Measurements from ENCODE around the gene SPRED2.
A peak's percentile ranks its signal among the peaks of the same experiment; 100 is the strongest.

SPRED2 gene

DNA sequence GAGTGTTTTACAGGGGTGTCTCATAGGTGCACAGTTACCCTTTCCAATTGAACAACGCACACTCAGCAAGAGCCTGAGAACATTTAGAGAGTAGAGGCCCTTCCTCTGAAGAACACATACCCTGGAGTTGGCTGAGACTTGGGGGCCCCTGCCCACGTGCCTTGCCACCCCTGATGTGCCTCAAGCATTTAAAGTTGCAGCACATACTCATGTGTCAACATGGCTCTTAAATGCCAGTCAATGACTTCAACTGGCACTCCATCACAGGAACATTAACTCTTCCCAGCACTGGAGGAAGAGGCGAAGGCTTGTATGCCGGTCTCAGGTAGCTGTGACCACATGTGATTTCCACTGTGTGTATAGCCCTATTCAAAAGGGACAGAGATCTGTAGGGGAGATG lies 57.4 kb downstream of the SPRED2 start:
- DNase-seq = no peak
- in situ Hi-C loops (cut with MboI; ENCODE audit: low pct_unique_long_range_greater_than_20kb, low sequenced_read_pairs) = no loop called here

DNA sequence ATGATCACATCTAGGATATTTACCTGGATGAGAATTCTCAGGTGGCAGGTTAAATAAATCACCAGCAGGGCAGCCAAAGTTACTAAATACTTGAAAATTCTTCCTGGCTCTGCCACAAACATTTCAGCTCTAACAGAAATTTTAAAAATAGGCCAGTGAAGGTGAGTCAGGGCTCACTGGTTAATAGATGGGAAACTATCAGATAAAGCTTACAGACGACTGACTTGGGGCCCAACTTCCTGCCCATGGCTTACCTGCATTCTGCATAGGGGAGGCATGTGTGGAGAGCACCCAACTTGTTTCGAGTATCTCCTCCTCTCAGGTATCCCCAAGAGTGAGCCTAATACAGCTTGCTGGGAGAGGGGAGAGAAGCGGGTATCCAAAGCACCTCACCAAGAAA lies 57.8 kb downstream of the SPRED2 start:
- in situ Hi-C loops (cut with MboI; ENCODE audit: low pct_unique_long_range_greater_than_20kb, low sequenced_read_pairs) = no loop called here
- no peak for DNase-seq

- DNase-seq = no peak
- in situ Hi-C loops (cut with MboI; ENCODE audit: low pct_unique_long_range_greater_than_20kb, low sequenced_read_pairs) = no loop called here
These were observed 59.0 kb downstream of the SPRED2 start for GRCh38 chr2:65373365-65373918.

DNA sequence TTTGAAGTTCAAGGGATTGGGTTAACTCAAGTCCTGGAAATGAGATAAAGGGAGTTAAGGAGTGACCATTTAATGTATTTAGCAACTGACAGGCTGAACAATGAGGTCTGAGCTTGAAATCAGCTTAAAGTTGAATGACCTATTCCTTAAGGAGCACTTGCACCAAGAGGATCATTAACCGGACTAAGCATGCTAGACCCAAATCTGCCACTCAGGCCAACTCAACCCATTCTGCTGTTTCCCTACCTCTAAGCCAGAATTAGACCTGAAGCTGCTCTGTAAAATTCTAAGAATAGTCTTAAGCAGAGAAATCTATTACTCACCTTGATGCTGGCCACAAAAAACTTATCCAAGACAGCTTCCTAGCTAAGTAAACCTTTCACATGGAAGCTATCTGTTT lies 59.8 kb downstream of the SPRED2 start:
- no peak for DNase-seq
- in situ Hi-C loops (cut with MboI; ENCODE audit: low pct_unique_long_range_greater_than_20kb, low sequenced_read_pairs) = no loop called here

DNA sequence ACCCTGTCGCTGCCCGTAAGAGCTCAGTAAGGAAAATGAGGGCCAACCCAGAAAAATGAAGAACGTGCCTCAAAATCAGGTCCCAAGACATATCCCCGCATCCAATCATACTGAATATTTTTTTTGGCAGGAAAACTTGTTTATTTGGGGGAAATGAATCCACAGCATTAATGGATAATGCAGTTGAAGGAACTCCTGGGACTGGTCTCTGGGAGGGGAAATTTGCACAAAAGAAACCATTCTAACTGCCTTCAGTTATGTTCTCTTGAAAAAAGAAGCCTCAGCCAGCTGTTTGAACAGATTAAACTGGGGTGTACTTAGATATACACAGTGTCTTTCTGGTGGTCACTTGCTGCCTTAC lies 61.3 kb downstream of the SPRED2 start:
- in situ Hi-C loops (cut with MboI; ENCODE audit: low pct_unique_long_range_greater_than_20kb, low sequenced_read_pairs) = no loop called here
- no peak for DNase-seq

DNA sequence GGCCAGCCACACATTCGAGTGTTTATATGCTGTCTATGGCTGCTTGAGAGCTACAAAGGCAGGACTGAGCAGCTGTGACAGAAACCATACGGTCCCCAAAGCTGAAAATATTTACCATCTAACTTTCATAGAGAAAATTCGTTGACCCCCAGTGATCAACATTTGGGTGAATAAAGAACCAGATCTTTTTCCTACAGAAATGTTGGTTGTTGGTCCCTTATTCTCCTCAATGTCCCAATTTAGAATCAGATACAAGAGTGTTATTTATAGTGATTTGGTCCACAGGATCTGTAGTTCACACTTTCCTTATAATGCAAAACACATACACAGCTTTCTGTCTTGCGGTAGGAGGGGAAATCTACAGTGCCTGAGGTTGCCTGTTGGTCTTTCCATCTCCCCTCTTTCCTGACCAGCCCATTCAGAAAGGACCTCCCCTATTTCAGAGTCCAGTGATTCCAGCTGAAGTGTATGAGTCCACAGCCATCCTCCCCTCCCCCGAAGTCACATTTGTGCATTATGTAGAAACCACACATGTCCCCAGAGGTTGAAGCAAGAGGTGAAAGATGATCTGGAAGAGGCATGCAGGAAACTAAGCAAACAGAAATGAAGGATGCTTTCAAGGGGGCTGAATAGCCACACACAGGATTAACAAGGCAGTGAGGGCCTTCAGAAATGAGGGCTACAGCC lies 61.9 kb downstream of the SPRED2 start:
- DNase-seq = peak; percentile 32
- in situ Hi-C loops (cut with MboI; ENCODE audit: low pct_unique_long_range_greater_than_20kb, low sequenced_read_pairs) = no loop called here

DNA sequence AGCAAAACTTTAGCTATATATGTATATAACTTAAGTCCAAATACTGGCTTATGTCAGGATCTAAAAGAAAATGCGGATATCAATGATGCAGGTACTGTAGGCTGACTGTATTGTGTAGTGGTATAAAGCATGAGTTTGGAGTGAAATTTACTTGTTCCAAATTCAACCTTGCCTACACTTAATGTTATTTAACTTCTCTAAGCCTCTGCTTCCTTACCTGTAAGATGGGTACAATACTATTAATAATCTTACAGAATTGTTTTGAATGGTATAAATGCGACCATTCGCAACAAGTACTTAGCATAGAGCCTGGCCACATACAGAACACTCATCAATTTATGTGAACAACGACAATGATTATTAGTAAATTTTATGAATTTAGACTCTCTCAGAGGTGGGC lies 62.4 kb downstream of the SPRED2 start:
- no peak for DNase-seq
- in situ Hi-C loops (cut with MboI; ENCODE audit: low pct_unique_long_range_greater_than_20kb, low sequenced_read_pairs) = no loop called here

DNA sequence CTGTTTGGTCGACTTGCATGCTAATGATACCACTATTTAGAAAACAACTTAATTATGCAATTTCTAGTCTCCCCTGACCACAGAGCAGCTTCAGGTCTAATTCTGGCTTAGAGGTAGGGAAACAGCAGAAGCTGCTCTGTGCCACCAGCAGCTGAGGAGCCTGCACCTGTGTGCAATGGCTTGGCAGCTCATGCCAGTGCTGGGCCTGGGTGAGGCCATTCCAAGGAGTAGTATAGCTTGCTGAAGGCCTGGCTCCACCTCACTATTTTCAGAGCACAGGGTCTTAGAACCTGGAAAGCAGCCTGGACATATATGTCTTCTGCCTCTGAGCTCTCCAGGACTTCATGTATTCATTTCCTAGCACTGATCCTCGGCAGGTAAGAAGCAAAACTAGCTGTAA lies 62.8 kb downstream of the SPRED2 start:
- no peak for DNase-seq

DNA sequence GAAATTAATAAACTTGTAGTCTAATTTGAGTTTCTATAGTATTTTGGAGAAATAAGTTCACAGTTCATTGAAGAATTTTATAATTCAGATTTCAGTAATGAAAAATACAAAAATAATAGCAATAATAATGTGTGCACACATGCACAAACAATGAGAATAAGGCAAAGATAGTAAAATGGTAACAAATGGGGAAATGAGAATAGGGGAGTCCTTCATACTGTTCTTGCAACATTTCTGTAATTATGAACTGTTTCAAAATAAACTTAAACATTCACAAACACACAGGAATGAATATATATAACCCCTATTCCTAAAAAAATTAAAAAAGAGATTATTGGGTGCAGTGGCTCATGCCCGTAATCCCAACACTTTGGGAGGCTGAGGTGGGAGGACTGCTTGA lies 63.9 kb downstream of the SPRED2 start:
- DNase-seq = no peak
- in situ Hi-C loops (cut with MboI; ENCODE audit: low pct_unique_long_range_greater_than_20kb, low sequenced_read_pairs) = no loop called here

More for the DNA sequence above, 62.8 kb downstream of the SPRED2 start:
- in situ Hi-C loops (cut with MboI; ENCODE audit: low pct_unique_long_range_greater_than_20kb, low sequenced_read_pairs) = no loop called here

- DNase-seq = no peak
- in situ Hi-C loops (cut with MboI; ENCODE audit: low pct_unique_long_range_greater_than_20kb, low sequenced_read_pairs) = no loop called here
These were observed 64.9 kb downstream of the SPRED2 start for GRCh38 chr2:65367524-65367923.

GRCh38 chr2:65366595-65367125 lies 65.7 kb downstream of the SPRED2 start:
- DNase-seq = peak; percentile 75
- in situ Hi-C loops (cut with MboI; ENCODE audit: low pct_unique_long_range_greater_than_20kb, low sequenced_read_pairs) = no loop called here

DNA sequence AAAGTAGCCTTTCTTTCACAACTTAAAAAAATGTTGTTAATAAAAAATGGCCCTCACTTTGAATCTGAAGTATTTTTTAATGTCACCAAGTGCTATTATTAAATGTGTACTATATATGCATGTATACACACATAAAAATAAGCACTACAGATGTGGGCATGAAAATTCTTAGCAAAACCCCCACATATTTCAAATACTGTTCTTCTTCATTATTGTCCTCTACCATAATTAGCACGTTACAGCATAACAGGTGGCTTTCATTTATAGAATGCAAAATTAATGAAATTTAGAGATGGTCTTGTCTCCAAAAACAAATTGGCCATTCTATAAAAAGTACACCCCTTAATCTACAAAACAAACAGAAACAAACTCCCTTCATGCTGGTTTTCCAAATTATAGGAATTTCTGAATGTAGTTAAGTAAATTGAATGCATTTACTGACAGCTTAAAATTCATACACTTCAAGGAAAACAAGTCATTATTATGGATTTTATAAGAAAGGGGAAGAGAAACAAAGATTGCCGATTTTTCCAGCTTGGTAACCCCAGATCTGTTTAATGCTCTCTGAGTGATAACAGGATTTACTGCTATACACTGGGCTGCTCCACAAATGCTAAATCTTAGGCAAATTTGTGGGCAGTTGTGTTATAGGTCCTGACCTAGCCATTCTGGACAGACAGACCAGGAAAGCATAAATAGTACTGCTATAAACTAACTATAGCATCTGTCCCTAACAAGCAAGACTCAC lies 67.2 kb downstream of the SPRED2 start:
- in situ Hi-C loops (cut with MboI; ENCODE audit: low pct_unique_long_range_greater_than_20kb, low sequenced_read_pairs) = no loop called here
- DNase-seq = no peak

GRCh38 chr2:65363879-65364666 lies 68.3 kb downstream of the SPRED2 start:
- DNase-seq = no peak
- in situ Hi-C loops (cut with MboI; ENCODE audit: low pct_unique_long_range_greater_than_20kb, low sequenced_read_pairs) = no loop called here

DNA sequence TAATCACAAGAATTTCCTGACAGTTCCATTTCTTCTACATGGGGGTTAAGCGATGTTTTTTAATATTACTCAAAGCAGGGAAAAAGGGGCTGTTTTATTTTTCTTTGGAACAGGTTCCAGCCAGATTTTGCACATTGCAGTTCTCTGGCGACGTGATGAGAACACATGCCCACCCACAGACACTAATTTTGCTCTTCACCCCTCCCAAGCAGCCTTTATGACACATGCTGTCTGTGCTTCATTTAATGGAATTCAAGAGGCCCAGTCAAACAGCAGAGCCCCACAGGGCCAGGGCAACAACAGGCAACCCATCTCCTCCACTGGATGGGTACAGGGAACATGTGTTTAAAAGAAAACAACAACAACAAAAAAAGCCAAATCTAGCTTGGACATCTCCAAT lies 70.8 kb downstream of the SPRED2 start:
- in situ Hi-C loops (cut with MboI; ENCODE audit: low pct_unique_long_range_greater_than_20kb, low sequenced_read_pairs) = no loop called here
- no peak for DNase-seq

DNA sequence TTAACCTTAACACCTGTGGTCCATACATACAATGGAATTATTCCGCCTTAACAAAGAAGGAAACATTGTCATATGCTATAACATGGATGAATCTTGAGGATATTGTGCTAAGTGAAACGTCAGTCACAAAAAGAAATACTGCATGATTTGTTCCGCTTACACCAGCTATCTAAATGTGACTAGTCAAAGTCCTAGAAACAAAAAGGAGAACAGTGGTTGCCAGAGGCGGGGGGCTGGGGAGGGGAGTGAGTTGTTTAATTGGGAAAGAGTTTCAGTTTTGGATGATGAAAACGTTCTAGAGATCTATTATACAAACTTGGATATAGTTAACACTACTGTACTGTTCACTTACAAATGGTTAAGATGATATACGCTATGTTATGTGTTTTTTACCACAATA lies 72.0 kb downstream of the SPRED2 start:
- in situ Hi-C loops (cut with MboI; ENCODE audit: low pct_unique_long_range_greater_than_20kb, low sequenced_read_pairs) = no loop called here
- DNase-seq = no peak

- DNase-seq = no peak
- in situ Hi-C loops (cut with MboI; ENCODE audit: low pct_unique_long_range_greater_than_20kb, low sequenced_read_pairs) = no loop called here
These were observed 73.6 kb downstream of the SPRED2 start for GRCh38 chr2:65358678-65359400.

DNA sequence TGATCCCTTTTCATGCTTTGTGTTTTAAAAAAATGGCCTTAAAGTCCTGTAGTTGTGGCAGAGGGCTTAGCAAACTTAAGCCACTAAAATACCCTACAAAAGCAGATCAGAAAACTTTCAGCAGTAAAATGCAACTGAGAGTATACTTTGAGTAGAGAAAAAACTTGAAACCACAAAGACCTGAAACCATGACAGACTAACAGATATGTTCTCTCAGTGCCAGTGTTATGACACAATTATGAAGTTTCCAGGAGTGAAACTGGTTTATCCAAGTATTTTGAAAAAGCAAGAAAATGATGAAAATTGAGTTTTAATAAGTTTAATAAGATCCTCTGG lies 74.5 kb downstream of the SPRED2 start:
- DNase-seq = no peak

GRCh38 chr2:65357095-65357958 lies 75.1 kb downstream of the SPRED2 start:
- no peak for DNase-seq
- in situ Hi-C loops (cut with MboI; ENCODE audit: low pct_unique_long_range_greater_than_20kb, low sequenced_read_pairs) = no loop called here

More for the DNA sequence above, 74.5 kb downstream of the SPRED2 start:
- in situ Hi-C loops (cut with MboI; ENCODE audit: low pct_unique_long_range_greater_than_20kb, low sequenced_read_pairs) = no loop called here
